HG02970 (cell line): Measurements from ENCODE around the gene SKAP2.

Experiments
- ATAC-seq: cut with Tn5 transposase; IDR thresholded peaks from one replicate; pipeline ENCODE4 v1.9.1; 2021; ENCODE audit warnings: mild to moderate bottlenecking, moderate library complexity, moderate number of reproducible peaks; ENCODE audit not compliant: unreplicated experiment, low FRiP score

SKAP2 gene

GRCh38 chr7:26670841-26671240 lies 193.5 kb downstream of the SKAP2 start:
- no peak for ATAC-seq

- no peak for ATAC-seq
Observed at GRCh38 chr7:26670290-26670689, 194.1 kb downstream of the SKAP2 start.

- ATAC-seq: no peak
Observed at GRCh38 chr7:26668821-26669220, 195.6 kb downstream of the SKAP2 start.

GRCh38 chr7:26667514-26668133 lies 196.8 kb downstream of the SKAP2 start:
- no peak for ATAC-seq

- no peak for ATAC-seq
Observed at GRCh38 chr7:26664735-26665416, 199.5 kb downstream of the SKAP2 start.

GRCh38 chr7:26664274-26664673 lies 200.1 kb downstream of the SKAP2 start:
- ATAC-seq: no peak

- ATAC-seq: no peak
Observed at GRCh38 chr7:26663874-26664273, 200.5 kb downstream of the SKAP2 start.

- no peak for ATAC-seq
Observed at GRCh38 chr7:26662646-26663045, 201.7 kb downstream of the SKAP2 start.

GRCh38 chr7:26659121-26659520 lies 205.3 kb downstream of the SKAP2 start:
- ATAC-seq: no peak

GRCh38 chr7:26658389-26659084 lies 205.9 kb downstream of the SKAP2 start:
- no peak for ATAC-seq

- ATAC-seq: no peak
Observed at GRCh38 chr7:26657686-26658388, 206.6 kb downstream of the SKAP2 start.

- ATAC-seq: no peak
Observed at GRCh38 chr7:26657206-26657641, 207.2 kb downstream of the SKAP2 start.

- ATAC-seq: no peak
Observed at GRCh38 chr7:26656735-26657134, 207.7 kb downstream of the SKAP2 start.

GRCh38 chr7:26655781-26656180 lies 208.6 kb downstream of the SKAP2 start:
- ATAC-seq: no peak

GRCh38 chr7:26653430-26654399 lies 210.7 kb downstream of the SKAP2 start:
- ATAC-seq: no peak

- no peak for ATAC-seq
Observed at GRCh38 chr7:26652401-26653100, 211.8 kb downstream of the SKAP2 start.

GRCh38 chr7:26650103-26650502 lies 214.3 kb downstream of the SKAP2 start:
- ATAC-seq: no peak

GRCh38 chr7:26649388-26649787 lies 215.0 kb downstream of the SKAP2 start:
- no peak for ATAC-seq

GRCh38 chr7:26648554-26648953 lies 215.8 kb downstream of the SKAP2 start:
- ATAC-seq: no peak
